Body of pancreas (tissue), 4 donors: ENCODE data around the gene HTR2B.

Experiments used
- POLR2A ChIP-seq, 3 donors: fragments of 450-650 bp; IDR thresholded peaks; one replicate each; pipeline ENCODE4 v1.6.1; 2016; ENCODE audit warnings: antibody characterized with exemption in 3 of 3, mild to moderate bottlenecking in 2 of 3
- TF ChIP-seq, protein P1 (sequence below), 7 experiments: fragments of 450-650 bp in 4 of 7; fragments of 200-600 bp in 3 of 7; sonication (generic) in 3 of 7; IDR thresholded peaks; one replicate each; pipeline ENCODE4 v1.5.1; 2016 to 2019; ENCODE audit warnings: antibody characterized with exemption in 7 of 7

DNA sequence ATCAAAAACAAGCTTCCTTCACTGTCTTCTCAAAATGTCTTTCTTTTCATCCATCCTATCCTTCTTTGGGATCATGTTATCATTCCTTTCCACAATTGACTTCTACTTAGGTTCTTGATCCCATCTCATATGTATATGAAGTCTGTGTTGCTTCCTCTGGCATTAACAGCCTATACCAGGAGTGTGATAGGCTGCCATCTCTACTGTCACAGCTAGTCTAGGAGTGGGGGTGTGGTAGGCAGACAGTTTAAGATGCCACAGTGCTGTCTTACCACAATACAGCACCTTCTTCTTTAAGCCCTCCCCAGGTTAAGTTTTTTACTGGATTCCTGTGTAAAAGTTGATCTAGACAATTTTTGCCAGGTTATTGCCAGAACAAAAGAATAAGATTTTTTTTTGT, 3.7 kb upstream of the HTR2B start:
- TF ChIP-seq, protein P1, sequence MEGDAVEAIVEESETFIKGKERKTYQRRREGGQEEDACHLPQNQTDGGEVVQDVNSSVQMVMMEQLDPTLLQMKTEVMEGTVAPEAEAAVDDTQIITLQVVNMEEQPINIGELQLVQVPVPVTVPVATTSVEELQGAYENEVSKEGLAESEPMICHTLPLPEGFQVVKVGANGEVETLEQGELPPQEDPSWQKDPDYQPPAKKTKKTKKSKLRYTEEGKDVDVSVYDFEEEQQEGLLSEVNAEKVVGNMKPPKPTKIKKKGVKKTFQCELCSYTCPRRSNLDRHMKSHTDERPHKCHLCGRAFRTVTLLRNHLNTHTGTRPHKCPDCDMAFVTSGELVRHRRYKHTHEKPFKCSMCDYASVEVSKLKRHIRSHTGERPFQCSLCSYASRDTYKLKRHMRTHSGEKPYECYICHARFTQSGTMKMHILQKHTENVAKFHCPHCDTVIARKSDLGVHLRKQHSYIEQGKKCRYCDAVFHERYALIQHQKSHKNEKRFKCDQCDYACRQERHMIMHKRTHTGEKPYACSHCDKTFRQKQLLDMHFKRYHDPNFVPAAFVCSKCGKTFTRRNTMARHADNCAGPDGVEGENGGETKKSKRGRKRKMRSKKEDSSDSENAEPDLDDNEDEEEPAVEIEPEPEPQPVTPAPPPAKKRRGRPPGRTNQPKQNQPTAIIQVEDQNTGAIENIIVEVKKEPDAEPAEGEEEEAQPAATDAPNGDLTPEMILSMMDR (IDR thresholded peaks at IDR 0.05) = no peak
- TF ChIP-seq POLR2A (IDR thresholded peaks at IDR 0.05) = no peak
